Pons (tissue), 1 donor: ENCODE data around the gene PRR7.

Source experiments
- DNase-seq: peaks from one replicate; pipeline ENCODE4 v3.0.0-alpha.2; 2016; ENCODE audit warnings: low spot score

PRR7 gene

DNA sequence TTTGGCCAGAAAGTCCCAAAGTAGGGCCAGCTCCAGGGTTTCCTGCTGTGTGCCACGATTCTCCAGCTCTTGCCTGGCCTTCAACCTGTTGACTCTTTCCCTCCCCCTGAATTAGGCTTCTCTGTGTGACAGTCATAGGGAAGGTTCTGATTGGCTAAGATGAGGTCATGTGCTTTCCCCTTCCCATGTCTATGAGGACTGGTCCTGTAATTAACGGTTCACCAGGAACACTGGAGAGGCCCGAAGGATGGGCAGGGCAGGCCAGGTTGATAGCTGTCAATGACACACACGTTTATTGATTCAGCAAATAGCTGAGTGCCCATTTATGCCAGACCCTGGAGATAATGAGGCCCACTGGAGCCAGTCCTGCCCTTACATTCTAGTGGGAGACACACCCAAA lies 9.0 kb upstream of the PRR7 start:
- no peak for DNase-seq

DNA sequence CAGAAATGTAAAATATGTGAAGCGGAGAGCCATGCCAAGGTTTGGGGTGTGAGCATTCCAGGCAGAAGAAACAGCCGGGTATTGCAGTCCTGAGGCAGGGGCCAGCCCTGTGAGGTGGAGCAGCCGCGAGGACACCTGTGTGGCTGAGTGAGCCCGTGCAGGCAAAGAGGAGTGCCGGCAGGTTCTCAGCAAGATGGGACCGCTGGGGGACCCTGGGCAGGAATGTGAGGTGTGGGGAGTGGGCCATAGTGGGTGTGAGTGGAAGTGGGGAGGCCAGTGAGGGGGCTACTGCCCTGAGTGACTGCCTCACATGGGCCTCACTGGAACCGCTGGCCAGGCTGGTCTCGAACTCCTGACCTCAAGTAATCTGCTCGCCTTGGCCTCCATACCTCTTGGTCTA lies 8.1 kb upstream of the PRR7 start:
- no peak for DNase-seq

DNA sequence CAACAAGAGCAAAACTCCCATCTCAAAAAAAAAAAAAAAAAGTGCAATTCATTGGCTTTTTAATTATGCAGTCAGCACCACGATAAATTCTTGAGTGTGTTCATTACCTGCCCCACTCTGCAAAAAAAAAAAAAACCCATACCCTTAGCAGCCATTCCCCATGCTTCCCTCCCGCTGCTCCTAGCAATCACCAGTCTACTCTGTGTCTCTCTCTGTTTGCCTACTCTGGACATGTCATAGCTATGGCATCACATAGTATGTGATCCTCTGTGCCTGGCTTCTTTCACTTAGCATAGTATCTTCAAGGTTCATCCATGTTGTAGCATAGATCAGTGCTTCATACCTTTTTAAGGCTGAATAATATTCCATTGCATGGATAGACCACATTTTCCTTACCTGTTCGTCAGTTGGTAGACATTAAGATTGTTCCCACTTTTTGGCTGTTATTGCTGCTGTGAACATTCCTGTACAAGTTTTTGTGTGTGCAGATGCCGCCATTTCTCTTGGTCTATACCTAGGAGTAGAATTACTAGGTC lies 7.0 kb upstream of the PRR7 start:
- no peak for DNase-seq

DNA sequence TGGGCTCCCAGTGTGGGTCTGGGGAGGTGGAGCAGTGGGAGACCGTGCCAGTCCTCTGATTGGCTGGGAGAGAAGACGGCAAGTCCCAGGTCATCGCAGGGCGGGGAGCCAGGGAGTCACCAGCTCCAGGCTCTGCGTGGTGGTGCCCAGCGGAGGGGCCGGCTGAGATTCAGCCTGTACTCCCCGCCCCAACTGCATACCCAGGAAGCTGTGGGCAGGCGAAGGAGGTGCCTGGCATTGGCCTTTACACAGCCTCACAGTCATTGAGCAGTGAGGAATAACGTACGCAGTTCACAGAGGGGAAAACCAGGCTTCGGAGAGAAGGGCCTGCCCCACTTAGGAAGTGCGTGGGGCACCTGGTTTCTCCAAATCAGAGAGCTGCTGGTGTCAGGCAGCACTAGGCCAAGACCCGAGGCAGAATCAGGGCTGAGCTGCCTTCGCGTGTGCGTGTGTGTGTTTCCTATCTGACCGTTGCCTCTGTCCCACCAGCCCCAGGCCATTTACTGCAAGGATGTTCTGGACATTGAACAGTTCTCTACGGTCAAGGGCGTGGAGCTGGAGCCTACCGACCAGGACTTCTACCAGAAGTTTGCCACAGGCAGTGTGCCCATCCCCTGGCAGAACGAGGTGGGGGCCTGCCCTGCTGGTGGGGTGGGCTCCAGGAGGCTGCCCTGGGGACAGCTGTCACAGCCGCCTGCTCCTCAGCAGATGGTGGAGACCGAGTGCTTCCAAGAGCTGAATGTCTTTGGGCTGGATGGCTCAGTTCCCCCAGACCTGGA lies 6.2 kb upstream of the PRR7 start:
- no peak for DNase-seq

DNA sequence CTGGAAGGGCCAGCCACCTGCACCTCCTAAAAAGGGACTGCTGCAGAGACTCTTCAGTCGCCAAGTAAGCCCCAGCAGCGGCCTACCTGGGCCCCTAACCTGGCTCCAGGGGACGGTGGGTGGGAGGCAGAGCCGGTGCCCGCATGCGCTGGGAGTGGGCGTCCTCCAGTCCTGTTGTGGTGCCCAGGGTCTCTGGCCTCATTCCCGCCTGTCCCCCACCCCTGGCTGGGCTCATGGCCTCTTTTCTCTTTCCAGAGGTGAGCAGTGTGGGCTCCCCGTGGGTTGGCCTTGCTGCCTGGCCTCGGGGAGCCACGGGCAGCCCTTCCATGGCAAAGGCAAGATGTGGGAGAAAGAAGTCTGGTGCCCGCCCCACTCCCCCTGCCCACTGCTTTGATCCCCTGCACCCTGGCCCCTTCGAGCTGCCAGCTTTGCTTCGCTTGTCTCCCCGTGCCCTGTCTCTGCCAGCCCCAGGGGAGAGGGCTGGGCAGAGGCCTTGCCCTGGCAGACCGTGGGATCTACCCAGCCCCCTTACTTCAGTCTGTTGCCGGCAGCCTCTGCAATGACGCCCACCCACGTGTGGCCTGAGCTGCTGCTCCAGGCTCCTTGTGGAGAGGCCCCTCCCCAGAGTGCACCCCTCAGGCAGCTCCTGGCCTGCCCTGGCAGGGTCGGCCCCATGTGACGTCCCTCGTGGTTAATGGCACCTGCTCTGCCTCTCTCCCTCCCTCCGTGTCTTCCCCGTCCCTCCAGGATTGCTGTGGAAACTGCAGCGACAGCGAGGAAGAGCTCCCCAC lies 5.4 kb upstream of the PRR7 start:
- DNase-seq = no peak

DNA sequence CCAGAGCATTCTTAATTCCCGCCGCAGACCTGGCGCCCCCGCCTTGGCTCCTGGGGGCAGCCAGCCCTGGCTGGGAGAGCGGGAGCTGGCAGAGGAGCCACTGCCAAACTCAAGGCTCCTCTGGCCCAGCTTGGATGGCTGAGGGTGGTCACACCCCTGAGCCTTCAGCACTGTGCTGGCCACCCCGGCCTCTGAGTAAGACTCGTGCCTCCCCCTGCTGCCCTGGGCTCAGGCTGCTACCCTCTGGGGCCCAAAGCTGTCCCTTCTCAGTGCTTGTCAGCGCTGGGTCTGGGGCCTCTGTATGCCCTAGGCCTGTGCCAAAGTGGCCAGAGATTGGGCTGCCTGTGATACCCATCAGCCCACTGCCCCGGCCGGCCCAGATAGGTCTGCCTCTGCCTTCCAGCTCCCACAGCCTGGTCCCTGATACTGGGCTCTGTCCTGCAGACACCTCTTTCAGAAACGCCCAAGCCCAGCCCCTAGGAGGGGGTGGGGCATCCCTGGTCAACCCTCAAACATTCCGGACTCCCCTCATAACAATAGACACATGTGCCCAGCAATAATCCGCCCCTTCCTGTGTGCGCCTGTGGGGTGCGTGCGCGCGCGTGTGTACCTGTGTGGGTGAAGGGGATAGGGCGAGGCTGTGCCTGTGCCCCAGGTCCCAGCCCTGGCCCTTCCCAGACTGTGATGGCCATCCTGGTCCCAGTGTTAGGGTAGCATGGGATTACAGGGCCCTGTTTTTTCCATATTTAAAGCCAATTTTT lies 4.4 kb upstream of the PRR7 start:
- DNase-seq = no peak

DNA sequence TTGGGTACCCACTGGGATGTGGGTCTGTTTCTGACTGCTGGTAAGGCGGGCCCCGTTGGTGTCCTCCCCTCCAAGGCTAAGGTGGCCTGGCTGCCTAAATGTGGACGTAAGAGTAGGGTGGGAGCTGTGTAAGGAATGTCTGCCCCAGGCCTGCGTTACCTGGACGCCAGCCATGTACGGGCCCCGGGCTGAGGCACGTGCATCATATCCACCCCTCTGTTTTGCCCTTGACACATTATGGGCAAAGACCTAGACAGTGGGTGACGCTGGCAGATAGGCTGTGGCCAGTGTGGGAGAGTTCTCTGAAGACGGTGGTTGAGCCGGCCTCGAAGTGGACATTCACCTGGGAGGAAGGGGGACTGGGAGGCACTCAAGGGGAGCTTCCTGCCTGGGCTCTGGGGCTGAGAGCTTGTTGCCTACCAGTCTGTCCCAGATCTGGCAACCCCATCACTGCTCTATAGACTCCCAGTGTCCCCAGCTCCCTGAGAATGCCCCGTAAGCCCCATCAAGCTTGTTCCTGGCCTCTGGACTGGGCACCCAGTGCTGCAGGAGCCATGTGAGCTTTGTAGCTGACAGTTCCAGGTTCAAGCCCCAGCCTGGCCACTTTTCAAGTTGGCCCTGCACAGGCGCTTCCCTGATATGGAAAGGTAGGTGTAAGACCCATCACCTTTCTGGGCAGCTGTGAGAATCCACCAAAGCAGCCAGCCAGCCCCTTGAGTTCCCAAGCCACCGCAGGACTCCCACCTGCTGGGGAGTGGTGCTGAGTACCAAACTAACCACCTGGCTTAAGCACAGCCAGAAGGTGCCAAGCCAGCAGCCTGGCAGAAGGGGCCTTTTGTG lies 3.2 kb upstream of the PRR7 start:
- DNase-seq = no peak

DNA sequence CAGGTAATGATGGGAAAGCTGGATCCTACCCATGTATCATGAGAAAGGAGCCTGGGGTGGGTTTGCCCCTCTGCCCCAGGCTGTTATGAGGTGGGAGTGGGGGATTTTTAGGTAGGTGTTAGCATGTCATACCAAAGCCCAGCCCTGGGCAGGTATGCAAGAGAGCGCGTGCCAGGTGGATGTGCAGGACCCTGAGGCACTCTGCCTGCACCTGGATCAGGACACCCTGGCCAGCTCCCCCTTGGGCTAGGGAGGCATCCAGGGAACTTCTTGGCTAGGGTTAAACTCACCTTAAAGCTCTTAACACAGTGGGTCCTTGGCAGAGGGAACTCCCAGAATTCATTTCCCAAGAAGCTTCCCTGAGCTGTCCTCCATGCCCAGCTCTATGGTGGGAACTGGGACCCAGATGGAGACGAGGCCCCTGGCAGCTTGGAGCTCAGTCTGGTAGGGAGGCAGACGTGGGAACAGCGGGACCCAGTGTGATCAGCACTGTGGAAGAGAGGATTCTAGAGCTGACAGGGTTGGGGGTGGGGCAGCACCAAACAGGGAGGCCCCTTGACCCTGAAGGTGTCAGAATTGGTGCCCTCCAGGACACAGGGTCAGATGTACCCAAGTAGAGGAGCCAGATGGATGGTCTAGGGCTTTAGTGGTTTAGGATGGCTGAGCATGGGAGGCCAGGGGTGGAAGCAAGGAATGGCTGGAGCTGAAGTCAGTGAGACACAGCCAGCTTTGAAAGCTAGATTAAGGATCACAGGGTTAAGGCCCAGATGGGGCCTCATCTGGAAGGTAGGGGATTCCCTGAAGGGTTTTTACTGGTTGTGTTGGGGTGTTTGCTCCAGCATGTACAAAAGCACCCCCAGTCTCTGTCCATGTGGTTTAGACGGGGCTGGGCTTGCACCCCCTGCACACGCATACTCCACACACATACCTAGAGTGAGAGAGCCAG lies 2.2 kb upstream of the PRR7 start:
- no peak for DNase-seq

DNA sequence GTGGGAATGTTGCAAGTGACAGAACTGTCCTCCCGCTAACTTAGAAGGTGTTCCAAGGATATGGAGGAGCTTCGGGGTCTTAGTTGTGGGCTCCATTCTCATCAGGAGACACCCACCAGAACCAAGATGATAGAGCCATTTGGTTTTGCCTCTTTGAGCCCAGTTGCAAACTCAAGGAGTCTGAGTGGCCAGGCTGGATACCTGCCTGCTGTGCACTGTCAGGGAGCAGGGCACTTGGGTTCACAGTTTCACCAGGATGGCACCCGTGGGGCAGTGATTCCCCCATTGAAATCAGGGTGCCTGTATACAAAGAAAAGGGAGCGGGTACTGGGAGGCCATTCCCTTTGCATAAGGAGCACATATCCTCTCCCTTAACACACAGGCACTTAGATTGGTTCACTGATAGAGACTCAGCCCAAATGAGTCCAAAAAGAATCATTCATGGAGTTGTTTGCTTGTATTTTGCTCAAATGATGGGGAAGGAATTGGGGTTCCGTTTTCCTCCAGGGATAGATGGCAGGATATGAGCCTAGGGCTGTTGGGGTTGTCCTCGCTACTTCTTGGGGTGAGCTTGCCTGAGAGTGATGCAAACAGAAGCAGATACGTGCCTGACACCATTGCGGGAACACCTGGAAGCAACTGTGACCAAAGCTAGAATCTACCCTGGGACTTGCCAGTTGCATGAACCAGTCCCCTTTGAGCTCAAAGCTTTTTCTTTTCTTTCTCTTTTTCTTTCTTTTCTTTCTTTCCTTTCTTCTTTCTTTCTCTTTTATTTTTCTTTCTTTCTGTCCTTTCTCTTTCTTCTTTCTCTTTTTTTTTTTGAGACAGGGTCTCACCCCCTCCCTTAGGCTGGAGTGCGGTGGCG lies 1.3 kb upstream of the PRR7 start:
- no peak for DNase-seq

DNA sequence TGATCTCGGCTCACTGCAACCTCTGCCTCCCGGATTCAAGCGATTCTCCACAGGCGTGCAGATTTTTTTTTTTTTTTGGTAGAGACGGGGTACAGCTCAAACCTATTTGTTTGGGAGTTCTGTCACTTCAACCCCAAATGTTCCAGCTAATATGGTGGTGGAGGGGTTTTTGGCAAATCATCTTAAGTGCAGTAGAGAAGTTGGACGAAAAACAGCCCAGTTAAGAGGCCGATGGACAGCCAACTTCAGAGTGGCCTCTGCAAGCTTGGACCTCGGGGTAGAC lies 756 bp upstream of the PRR7 start:
- no peak for DNase-seq

DNA sequence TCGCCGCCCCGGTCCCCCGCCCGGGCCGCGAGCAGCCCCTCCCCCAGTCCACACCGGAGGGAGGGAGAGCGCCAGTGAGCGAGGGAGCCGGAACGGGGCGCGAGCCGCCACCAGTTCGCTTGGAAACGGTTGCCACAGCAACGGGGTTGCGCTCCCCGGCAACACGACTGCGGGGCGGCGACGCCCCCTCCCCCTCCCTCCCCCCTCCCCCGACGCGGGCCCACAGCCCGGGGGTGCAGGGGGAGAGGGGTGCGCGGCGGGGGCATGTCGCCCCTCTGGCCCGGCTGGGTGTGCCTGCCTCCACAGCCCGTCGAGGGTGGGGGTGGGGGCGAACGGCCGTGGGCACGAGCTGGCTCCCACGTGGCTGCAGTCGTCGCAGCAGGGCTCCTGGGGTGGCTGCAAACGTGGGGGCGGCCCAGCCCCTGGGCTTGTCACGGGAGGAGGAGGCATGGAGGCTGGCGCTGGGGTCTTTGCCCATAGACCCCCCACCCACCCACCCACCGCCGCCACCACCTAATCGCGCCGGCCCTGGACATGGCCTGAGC lies 524 bp downstream of the PRR7 start:
- peak; percentile 50 for DNase-seq

DNA sequence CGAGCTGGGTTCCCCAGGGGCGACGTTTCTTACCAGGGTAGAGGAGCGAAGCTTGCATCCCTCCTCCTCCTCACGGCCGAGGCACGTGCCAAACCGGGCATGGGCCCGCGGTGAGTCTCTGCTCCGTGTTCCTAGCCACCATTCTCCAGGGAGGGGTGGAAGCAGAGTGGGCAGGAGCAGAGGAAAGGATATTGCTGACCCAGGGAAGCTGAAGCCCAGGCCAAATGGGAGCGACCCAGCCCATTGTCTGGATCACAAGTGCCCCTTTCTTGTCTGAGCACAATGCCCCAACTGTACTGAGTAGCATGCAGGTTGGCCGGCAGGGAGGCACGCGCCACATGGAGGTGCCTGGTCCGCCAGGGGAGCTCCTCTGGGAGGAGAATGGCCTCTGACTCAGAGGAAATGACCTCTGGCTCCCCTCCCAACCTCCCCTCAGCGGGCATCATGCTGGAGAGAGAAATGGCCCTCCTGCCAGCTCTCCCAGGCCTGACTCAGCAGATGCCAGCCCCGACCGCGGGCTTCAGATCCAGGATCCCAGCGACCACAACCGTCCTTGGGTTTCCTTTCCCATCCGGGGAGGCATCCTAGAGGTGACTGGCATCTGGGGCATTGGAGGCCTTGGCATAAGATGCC lies 1.1 kb downstream of the PRR7 start:
- peak; percentile 95 for DNase-seq

DNA sequence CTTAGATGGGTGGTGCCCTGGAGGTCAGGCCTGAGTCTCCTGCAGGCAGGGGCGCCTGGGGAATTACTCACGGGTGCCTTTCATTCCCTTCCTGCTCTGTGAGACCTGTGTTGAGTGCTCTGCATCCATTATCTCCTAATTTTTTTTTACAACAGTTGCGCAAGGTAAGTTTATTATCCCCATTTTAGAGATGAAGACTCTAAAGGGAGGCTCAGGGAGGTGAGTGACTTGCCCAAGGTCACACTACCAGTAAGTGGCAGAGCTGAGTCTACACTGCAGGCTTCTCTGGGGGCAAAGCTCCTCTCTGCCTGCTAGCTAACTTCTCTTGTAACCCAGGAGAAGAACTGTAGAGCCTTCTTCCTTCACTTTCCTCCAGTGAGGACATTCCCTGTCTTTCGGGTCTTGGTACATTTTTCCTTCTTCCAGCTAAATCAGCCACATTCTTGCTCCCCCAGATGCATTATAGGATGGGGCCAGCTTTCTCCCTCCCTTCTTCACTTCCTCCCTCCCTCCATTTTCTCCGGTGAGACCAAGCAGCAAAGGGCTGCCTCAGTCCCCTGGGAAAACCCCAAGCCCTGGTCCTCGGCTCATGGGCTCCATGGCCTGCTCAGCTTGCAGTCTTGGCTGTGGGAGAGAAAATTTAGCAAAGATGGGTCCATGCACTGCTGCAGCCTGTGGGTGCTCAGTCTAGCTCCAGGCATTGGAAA lies 1.8 kb downstream of the PRR7 start:
- DNase-seq = no peak

DNA sequence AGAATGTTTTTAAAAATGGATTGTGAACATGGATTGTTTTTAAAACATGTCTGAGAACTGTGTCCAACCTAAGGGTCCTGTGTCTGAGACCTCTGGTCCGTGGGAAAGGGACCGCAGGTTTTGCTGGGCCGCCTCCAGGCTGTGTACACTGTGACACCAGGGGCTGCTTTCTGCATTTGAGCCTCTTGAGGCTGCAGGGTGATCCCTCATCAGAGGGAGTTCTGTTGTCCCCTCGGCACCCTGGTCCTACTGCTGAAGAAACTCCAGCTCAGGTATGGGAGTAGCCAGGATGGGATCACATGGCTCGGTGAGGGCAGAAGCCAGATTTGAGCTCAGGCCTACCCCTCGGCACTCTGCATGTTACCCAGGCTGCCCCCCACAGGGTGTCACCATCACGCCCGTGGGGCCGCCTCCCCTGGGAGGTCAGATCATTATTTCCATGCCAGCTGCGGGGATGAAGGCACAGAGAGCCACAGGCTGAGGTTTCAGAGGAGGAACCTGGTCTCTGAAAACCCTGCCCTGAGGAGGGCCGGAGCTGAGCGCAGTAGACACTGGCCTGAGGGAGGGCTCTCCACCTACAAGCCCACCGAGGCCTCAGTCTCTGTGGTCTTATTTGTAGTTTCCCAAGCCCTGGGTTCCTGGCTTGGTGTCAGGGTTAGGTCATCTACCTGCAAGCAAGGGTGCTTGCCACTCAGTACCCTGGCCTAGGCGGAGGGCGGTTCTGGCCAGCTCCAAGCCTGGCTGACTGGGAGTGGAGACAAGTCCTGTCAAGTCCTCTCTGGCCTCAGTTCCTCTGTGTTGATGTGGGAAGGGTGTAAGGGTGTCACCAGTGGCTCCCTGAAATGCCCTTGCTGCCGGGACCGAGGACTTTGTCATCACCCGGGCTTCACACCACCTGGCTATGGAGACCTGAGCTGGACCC lies 2.8 kb downstream of the PRR7 start:
- no peak for DNase-seq

DNA sequence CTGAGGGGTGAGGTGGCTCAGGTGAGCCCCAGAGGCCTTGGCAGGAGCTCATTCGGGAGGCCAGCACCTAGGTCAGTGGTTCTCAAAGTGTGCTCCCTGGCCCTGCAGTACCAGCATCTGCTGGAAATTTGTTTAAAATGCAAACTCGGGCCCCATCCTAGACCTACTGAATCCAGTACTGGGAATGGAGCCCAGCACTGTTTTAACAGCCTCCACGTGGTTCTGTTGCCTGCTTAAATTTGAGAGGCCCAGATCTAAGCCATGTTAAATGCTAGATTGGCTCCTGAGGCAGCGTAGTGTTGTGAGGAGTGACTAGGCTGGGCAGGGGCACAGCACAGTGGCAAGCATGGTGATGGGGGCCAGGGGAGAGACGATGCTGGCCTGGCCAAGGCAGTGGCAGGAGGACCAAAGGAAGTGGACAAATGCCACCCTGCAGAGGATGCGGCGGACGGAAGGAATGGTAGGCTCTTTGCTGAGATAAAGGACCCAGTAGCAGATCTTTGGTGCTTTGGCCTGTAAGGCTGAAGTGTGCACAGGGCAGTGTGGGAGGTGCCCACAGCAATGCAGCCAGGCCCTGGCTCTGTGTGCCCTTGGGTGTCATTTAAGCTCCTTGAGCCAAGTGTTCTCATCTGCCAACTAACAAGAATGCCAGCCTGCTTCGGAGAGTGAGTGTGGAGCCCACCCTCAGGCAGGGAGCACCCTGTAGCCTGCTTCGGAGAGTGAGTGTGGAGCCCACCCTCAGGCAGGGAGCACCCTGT lies 4.2 kb downstream of the PRR7 start:
- no peak for DNase-seq
